ENCODE measurements around the gene NUDT3.
A peak's percentile ranks its signal among the peaks of the same experiment; 100 is the strongest.
"Not testable (repeated sequence)": the region's sequence is repeated elsewhere in the genome, so short reads cannot be mapped to it uniquely, and the experiment has no call there.

Gene NUDT3

DNA sequence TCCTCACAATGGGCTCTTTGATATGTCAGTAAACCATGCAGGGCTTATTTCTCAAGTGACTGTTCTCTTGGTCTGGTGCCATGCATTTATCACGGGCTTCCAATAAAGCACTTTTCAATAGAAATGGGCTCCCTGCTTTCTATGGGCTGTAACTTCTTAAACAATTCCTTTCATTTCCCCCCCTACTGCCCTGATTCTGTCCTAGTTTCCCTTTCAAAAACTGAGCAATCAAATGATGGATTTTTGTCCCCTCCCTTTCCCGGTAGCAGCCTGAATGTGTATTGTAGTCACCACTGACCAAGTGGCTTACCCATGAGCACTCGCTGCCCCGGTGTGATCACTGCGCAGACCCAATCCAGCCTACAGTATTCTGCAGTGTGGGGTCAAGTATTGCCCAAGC lies 19.5 kb upstream of the NUDT3 start:
- H3K9me3 Mint-ChIP-seq, result no peaks in the 10 kb centered on the region
- peak overlapping the region; percentile 16 for H3K27ac Mint-ChIP-seq
- peaks cover 48% of the 10 kb centered on the region for H3K36me3 Mint-ChIP-seq (ENCODE audit: low read depth)
- H3K27me3 Mint-ChIP-seq (ENCODE audit: low read depth, poor library complexity), result no peaks in the 10 kb centered on the region
- no peak overlapping the region for H3K4me3 Mint-ChIP-seq
- DNase-seq, result no peak
- TF ChIP-seq, protein P1, sequence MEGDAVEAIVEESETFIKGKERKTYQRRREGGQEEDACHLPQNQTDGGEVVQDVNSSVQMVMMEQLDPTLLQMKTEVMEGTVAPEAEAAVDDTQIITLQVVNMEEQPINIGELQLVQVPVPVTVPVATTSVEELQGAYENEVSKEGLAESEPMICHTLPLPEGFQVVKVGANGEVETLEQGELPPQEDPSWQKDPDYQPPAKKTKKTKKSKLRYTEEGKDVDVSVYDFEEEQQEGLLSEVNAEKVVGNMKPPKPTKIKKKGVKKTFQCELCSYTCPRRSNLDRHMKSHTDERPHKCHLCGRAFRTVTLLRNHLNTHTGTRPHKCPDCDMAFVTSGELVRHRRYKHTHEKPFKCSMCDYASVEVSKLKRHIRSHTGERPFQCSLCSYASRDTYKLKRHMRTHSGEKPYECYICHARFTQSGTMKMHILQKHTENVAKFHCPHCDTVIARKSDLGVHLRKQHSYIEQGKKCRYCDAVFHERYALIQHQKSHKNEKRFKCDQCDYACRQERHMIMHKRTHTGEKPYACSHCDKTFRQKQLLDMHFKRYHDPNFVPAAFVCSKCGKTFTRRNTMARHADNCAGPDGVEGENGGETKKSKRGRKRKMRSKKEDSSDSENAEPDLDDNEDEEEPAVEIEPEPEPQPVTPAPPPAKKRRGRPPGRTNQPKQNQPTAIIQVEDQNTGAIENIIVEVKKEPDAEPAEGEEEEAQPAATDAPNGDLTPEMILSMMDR (IDR thresholded peaks at IDR 0.05), result no peak
- H3K4me1 Mint-ChIP-seq, result no peaks in the 10 kb centered on the region

DNA sequence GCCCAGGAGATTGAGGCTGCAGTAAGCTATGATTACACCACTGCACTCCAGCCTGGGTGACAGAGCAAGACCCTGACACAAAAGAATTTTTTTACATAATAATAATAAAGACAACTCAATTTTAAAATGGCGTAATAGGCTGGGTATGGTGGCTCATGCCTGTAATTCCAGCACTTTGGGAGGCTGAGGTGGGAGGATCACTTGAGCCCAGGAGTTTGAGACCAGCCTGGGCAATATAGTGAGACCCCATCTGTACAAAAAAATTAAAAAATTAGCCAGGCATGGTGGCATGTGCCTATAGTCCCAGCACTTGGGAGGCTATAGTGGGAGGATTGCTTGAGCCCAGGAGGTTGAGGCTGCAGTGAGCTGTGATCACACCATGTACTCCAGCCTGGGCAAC lies 15.4 kb upstream of the NUDT3 start:
- H3K27me3 Mint-ChIP-seq (ENCODE audit: low read depth, poor library complexity); DNase-seq; H3K4me3 Mint-ChIP-seq; H3K9me3 Mint-ChIP-seq; H3K4me1 Mint-ChIP-seq; H3K27ac Mint-ChIP-seq: not testable (repeated sequence)
- peaks cover 32% of the 10 kb centered on the region for H3K36me3 Mint-ChIP-seq (ENCODE audit: low read depth)

DNA sequence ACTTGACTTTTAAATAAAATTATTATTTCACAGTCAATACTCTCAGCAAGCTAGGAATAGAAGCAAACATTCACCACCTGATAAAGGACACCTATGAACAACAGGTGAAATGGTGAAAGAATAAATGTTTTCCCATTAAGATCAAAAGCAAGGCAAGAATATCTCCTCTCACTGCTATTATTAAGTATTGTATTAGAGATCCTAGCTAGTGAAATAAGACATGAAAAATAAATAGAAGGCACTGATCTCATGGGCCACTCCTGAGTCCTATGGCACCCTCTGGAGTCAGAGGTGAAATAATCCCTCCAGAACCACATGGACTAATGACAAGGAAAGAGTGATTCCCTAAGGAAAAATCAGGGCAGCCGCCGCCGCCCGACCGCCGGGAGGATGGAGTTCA lies 4.0 kb upstream of the NUDT3 start:
- Mint-ChIP-seq H3K27me3 (ENCODE audit: low read depth, poor library complexity) (peaks cover 5% of the 10 kb centered on the region), H3K4me3 (no peak overlapping the region), H3K4me1 (peaks cover 12% of the 10 kb centered on the region), H3K36me3 (ENCODE audit: low read depth) (peaks cover 17% of the 10 kb centered on the region), H3K27ac (no peak overlapping the region), H3K9me3 (peaks cover 26% of the 10 kb centered on the region)
- DNase-seq, result no peak
- TF ChIP-seq, protein P1 (IDR thresholded peaks at IDR 0.05), result no peak

DNA sequence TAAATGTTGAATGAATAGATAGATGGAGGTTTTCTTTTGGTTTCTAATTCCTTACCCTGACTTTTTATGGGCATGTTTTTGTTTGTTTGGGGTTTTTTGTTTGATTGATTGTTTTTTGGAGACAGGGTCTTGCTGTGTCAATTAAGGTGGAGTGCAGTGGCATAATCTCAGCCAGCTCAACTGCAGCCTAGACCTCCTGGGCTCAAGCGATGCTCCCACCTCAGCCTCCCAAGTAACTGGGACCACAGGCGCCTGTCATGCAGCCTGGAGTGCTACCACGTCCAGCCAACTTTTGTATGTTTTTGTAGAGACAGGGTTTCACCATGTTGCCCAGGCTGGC lies 1.5 kb upstream of the NUDT3 start:
- peak overlapping the region; percentile 60 for H3K4me3 Mint-ChIP-seq

DNA sequence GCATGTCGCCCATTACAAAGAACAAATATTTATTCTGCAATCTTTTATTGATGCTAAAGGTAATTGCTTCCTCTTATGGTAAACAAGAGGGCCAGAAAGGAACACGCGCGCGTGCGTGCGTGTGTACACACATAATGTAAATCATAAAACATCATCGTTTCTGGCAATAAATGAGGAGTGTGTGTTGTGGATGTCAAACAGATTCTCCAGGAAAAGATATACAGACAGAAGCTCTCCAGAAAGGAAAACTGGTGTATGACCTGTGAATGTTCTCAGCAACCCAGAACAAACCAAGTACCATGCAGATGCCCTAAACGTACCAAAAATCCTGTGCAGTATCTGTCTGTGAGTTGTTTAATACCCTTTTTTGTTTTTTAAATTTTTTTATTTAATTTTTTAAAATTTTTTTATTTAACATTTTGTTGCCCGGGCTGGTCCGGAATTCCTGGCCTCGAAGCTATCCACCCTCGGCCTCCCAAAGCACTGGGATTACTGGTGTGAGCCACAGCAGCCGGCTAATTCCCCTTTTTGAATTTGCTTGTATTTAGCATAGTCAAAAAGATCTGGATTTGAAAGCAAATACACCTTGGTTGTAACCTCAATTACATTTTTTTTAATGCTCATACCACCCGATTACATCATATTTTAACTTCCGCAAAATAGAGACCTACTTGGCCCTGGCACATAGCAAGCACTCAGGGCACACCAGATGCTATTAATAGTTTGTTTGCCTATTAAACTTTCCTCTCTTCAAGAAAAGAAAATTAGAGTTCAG lies 909 bp upstream of the NUDT3 start:
- Mint-ChIP-seq H3K36me3 (ENCODE audit: low read depth) (peaks cover 22% of the 10 kb centered on the region), H3K9me3 (peaks cover 19% of the 10 kb centered on the region), H3K27me3 (ENCODE audit: low read depth, poor library complexity) (peaks cover 5% of the 10 kb centered on the region), H3K4me3 (peak overlapping the region; percentile 93), H3K27ac (no peak overlapping the region), H3K4me1 (peaks cover 17% of the 10 kb centered on the region)
- TF ChIP-seq, protein P1 (IDR thresholded peaks at IDR 0.05), result no peak
- no peak for DNase-seq

More for the DNA sequence above, 1.5 kb upstream of the NUDT3 start:
- Mint-ChIP-seq H3K36me3 (ENCODE audit: low read depth) (peaks cover 21% of the 10 kb centered on the region), H3K27ac (no peak overlapping the region), H3K27me3 (ENCODE audit: low read depth, poor library complexity) (peaks cover 5% of the 10 kb centered on the region), H3K9me3 (peaks cover 22% of the 10 kb centered on the region), H3K4me1 (peaks cover 16% of the 10 kb centered on the region)
- TF ChIP-seq, protein P1 (IDR thresholded peaks at IDR 0.05), result no peak
- DNase-seq, result no peak

DNA sequence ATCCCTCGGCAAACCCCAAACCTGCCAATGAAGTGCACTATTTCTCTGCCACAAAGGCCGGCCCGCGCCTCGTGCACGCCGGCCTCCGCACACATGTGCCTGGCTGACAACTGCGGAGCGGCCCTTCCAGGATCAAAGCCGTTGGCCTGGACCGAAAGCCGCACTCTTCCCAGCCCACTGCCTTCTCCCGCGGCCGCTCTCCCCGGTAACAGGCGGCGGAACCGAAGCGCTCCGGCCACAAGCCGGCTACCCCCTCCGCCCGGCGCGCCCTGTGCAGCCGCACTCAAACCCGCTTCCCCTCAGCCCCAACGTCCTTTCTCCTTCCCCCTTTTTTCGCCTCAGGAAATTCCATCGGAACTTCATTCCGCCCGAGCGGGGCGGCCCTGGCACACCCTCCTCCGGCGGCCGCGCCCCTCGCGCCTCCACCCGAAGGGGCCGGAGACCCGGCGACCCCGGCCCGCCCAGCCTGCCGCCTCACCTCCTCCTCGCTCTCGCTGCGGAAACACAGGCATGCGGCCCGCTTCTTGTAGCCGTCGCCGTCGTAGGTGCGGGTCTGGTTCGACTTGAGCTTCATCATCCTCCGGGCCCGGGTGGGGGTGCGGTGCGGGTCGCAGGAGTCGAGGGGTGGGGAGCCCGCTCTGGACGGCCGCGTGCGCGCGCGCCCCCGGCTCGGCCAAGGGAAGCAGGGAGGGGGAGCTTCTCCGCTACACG lies 528 bp downstream of the NUDT3 start:
- H3K27ac Mint-ChIP-seq, result no peak overlapping the region

More for the DNA sequence above, 528 bp downstream of the NUDT3 start:
- Mint-ChIP-seq H3K36me3 (ENCODE audit: low read depth) (peaks cover 26% of the 10 kb centered on the region), H3K4me1 (peaks cover 26% of the 10 kb centered on the region), H3K27me3 (ENCODE audit: low read depth, poor library complexity) (peaks cover 5% of the 10 kb centered on the region), H3K9me3 (peaks cover 18% of the 10 kb centered on the region), H3K4me3 (no peak overlapping the region)
- TF ChIP-seq, protein P1 (IDR thresholded peaks at IDR 0.05), result no peak
- DNase-seq, result peak; percentile 69
